RPMI7951 (cell line): ENCODE measurements around the gene SRRM4. TPM values are rescaled to one million over a fixed set of nuclear protein-coding genes. Genes with fewer than 3 reads are reported as not detected.
A peak's percentile ranks its signal among the peaks of the same experiment; 100 is the strongest.

ENCODE experiments used
- DNase-seq: peaks from one replicate; pipeline ENCODE4 v3.0.0-alpha.2; 2012; ENCODE audit warnings: low read depth
- total RNA-seq: library from RNA; depleted of rRNA; stranded (reverse); fragments of >200 nt; shearing (Covaris generic); gene quantifications from 2 replicates; pipeline ENCODE4 v1.2.3, GENCODE V29; 2014

The SRRM4 gene
- total RNA-seq, 1 experiment from 2014 or later, result not detected

DNA sequence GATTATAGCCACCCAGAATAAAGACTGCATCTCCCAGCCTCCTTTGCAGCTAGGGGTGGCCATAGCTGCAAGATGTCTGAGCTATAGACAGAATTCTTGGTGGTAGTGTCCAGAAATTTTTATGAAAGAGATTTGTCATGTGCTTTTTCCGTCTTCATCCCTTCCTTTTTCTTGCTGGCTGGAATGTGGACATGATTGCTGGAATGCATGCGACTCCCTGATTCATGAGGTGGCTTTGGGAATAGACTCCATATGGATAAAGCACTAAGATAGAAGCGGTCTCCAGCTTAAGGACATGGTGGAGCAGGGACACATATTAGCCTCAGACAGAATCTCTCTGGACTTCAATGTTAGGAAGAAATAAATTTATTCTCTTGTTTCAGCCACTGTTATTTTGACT is 187.4 kb downstream of the SRRM4 start:
- DNase-seq, result no peak

DNA sequence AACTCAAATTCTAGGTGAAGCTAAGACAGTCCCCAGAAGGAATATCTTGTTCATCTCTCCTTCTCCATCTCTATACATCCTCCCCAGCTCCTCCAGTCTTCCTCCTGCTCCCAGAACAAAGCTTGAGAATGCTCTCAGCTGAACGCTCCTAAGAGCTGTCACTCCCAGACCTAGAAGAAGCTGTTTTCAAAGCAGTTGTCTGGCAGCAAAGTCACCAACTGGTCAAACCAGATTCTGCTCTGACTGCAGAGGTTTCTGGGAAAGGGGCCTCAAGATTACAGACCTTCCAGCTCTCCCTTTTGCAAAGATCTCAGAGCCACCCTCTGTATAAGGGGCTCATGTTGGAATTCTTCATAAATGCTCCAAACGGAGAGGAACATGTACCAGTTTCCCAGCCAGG is 187.8 kb downstream of the SRRM4 start:
- DNase-seq, result no peak

DNA sequence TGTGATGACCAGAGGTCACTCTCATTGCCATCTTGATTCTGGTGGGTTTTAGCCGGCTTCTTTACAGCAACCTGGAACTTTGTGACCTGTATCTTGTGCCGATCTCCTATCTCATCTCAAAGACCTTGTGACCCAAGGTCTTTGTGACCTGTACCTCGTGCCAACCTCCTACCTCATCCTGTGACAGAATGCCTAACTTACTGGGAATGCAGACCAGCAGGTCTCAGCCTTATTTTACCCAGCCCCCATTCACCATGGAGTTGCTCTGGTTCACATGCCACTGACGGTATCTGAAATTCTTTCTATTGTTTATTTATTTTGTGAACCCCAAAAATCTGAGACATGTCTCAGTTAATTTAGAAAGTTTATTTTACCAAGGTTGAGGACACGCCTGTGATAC is 189.9 kb downstream of the SRRM4 start:
- no peak for DNase-seq

GRCh38 chr12:119171691-119172425 is 190.5 kb downstream of the SRRM4 start:
- no peak for DNase-seq

GRCh38 chr12:119175081-119175480 is 193.7 kb downstream of the SRRM4 start:
- no peak for DNase-seq

DNA sequence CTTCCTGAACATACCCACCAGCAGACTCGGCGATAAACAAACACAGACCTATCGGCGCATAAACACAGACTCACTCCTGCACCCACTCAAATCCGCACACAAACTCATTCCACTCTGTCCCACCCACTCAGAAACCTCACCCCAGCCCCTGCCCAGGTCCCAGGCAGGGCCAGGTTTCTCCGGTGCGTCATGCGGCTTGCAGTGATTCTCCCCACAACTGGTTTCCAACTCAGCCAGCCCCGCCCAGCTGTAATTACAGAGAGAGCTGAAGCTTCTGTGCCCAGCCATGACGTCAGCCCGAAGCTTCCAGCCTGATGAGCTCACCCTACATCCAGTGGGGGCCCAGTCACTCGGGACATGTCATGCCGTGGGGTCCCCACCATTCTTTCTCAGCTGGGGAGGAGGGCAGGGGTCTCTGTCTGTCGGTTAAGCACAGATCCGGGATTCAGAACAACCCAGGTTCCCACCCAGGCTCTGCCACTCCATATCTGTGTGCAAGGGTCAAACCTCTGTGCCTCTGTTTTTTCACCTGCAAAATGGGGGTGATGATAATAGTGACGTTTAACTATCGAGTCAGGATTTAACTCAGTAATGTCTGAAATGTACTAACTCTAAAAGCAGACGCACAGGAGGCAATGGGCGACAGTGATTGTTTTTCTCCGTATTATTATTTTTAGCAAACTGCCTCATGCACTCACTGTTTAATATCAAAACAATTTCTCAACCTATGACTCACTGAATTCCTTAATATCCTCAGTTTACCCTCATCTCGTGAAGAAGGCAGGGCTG is 195.1 kb downstream of the SRRM4 start:
- peak; percentile 65 for DNase-seq

GRCh38 chr12:119177056-119177325 is 195.7 kb downstream of the SRRM4 start:
- DNase-seq, result no peak

GRCh38 chr12:119177724-119178380 is 196.5 kb downstream of the SRRM4 start:
- DNase-seq, result no peak

GRCh38 chr12:119178544-119179334 is 197.4 kb downstream of the SRRM4 start, which contains the start of gene HSPB8:
Gene HSPB8 (plus strand): TSS chr12:119178931. CDS start chr12:119179313, 382 bp downstream.
- DNase-seq, result peak; percentile 75

DNA sequence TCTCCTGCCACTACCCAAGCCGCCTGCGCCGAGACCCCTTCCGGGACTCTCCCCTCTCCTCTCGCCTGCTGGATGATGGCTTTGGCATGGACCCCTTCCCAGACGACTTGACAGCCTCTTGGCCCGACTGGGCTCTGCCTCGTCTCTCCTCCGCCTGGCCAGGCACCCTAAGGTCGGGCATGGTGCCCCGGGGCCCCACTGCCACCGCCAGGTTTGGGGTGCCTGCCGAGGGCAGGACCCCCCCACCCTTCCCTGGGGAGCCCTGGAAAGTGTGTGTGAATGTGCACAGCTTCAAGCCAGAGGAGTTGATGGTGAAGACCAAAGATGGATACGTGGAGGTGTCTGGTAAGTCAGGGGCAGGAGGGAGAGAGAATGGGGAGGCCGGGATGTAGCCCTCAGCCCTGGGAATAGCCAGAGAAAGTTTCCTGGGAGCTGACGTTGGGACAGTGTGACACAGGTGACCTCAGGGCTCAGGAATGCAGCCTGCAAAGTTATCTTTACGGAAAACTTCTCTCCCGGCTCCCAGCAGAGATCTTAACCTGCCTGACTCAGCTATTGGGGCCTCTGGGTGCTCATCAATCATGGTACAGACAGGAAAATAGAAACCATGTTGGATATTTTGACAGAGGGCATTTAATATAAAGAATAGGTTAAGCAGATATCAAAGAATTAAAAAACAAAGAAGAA is 198.1 kb downstream of the SRRM4 start:
- DNase-seq, result peak; percentile 59

- DNase-seq, result peak; percentile 23
Measured at GRCh38 chr12:119180380-119181040, 199.2 kb downstream of the SRRM4 start.

GRCh38 chr12:119181202-119181601 is 199.9 kb downstream of the SRRM4 start:
- no peak for DNase-seq

- DNase-seq, result no peak
Measured at GRCh38 chr12:119181944-119182343, 200.6 kb downstream of the SRRM4 start.

DNA sequence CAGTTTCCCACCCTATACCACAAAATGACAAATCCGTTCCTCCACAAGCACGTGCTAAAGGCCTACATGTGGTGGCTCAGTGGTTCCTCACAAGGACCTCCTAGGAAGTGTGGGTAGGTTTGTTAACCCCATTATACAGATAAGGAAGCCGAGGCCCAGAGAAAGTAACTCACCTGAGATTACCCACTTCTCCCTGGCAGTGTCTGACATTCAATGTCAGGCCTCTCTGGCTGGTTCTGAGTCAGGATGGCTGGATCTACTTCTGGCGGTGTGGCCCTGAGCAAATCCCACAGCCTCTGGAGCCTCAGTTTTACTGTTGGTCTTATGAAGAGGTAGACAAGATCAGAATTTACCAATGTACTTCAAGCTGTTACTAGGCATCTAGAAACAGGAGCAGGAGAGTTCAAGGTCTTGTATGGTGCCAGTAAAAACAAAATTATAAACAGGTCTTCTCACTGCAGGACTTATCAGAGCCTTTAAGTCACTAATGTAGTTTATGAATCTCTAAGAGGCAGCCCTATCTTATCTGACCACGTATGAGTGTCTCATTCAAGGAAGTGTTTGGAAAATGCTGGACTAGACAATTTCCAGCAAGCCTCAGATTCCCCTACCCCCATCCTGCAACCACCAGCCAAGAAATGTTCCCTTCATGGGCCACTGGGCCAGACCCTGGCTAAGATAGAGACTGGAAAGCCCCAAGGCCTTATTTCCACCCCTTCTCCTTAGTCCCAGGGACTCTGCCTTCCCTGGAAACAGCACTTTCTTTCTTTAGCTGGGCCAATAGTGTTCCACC is 201.6 kb downstream of the SRRM4 start:
- DNase-seq, result no peak

DNA sequence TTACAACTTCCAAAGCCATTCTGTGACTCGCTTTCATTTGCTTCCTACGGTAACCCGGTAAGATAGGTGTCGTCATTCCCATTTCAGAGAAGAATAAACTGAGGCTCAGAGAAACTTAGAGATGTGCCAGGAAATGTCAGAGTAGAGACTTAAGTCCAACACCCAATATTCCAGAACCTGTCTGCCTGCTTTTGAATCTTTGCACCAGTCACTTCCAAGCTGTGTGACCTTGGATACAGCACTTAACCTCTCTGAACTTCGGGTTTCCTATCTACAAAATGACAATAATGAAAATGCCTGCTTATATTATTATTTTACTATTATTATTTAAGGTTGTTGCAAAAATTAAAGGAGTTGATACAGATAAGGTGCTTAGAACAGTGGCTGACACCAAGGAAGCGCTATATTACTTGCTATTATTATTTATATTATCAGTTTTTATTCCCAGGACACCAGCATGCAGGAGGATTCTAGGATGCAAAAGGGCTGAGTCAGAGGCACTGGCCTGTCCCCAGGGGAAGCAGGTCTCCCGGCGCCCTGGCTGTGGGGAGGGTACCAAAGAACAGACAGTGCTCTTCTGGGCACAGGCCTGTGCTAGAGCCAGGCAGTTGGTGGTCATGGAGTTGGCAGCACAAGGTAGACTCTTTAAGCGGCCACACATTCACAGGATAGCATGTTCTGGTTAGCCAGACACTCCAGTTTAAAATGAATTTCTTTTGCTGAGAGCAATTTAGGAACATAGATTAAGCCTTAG is 202.8 kb downstream of the SRRM4 start:
- no peak for DNase-seq

DNA sequence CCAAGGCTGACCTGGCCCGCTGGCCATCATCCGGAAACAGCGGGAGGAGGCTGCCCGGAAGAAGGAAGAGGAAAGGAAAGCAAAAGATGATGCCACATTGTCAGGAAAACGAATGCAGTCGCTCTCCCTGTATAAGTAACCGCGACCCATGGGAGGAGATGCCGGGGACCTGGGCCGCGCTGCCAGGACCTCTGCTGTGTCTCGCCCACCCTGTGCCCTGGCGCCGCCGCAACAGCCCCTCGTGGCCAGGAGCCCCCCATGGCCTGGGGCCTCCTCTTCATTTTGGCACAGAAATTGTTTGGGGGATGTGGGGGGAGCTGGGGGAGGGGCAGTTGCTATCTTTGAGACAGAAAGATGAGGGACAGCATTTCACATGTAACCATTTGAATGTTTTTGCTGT is 213.9 kb downstream of the SRRM4 start:
- no peak for DNase-seq

GRCh38 chr12:119198440-119198839 is 217.1 kb downstream of the SRRM4 start:
- no peak for DNase-seq

- DNase-seq, result no peak
Measured at GRCh38 chr12:119200601-119201000, 219.3 kb downstream of the SRRM4 start.
